Measurements from ENCODE around the gene ZNF362.

DNA sequence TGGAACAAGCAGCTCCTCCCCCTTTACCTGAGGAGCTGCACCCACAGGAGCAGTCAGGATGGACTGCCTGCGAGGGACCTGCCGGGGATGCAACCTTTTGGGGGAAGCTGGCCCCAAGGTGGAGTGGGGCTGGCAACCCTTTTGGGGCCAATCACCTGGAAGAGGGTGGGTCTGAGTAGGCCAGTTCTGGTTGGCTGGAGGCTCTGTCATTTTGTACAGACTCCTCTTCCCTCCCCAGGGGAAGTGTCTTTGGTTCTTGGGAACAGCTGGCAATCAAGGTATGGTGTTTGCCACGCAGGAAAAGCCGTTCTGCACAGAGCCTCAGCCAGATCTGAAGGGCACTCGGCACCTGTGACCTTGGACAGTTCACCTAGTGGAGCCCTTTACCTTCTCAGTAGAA is 64.9 kb downstream of the ZNF362 start:
- TF ChIP-seq, protein P1, sequence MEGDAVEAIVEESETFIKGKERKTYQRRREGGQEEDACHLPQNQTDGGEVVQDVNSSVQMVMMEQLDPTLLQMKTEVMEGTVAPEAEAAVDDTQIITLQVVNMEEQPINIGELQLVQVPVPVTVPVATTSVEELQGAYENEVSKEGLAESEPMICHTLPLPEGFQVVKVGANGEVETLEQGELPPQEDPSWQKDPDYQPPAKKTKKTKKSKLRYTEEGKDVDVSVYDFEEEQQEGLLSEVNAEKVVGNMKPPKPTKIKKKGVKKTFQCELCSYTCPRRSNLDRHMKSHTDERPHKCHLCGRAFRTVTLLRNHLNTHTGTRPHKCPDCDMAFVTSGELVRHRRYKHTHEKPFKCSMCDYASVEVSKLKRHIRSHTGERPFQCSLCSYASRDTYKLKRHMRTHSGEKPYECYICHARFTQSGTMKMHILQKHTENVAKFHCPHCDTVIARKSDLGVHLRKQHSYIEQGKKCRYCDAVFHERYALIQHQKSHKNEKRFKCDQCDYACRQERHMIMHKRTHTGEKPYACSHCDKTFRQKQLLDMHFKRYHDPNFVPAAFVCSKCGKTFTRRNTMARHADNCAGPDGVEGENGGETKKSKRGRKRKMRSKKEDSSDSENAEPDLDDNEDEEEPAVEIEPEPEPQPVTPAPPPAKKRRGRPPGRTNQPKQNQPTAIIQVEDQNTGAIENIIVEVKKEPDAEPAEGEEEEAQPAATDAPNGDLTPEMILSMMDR (tag by site-specific recombination; IDR thresholded peaks at IDR 0.05): no peak
- no peak for TF ChIP-seq SP2 (tag by site-specific recombination; IDR thresholded peaks at IDR 0.05)
- no peak for TF ChIP-seq KLF1 (tag by site-specific recombination; IDR thresholded peaks at IDR 0.05)
- no peak for TF ChIP-seq ZNF10 (tag by site-specific recombination; IDR thresholded peaks at IDR 0.05)
- TF ChIP-seq, protein P2, sequence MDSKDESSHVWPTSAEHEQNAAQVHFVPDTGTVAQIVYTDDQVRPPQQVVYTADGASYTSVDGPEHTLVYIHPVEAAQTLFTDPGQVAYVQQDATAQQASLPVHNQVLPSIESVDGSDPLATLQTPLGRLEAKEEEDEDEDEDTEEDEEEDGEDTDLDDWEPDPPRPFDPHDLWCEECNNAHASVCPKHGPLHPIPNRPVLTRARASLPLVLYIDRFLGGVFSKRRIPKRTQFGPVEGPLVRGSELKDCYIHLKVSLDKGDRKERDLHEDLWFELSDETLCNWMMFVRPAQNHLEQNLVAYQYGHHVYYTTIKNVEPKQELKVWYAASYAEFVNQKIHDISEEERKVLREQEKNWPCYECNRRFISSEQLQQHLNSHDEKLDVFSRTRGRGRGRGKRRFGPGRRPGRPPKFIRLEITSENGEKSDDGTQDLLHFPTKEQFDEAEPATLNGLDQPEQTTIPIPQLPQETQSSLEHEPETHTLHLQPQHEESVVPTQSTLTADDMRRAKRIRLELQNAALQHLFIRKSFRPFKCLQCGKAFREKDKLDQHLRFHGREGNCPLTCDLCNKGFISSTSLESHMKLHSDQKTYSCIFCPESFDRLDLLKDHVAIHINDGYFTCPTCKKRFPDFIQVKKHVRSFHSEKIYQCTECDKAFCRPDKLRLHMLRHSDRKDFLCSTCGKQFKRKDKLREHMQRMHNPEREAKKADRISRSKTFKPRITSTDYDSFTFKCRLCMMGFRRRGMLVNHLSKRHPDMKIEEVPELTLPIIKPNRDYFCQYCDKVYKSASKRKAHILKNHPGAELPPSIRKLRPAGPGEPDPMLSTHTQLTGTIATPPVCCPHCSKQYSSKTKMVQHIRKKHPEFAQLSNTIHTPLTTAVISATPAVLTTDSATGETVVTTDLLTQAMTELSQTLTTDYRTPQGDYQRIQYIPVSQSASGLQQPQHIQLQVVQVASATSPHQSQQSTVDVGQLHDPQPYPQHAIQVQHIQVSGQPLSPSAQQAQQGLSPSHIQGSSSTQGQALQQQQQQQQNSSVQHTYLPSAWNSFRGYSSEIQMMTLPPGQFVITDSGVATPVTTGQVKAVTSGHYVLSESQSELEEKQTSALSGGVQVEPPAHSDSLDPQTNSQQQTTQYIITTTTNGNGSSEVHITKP (tag by site-specific recombination; IDR thresholded peaks at IDR 0.05): no peak
- TF ChIP-seq, protein P3, sequence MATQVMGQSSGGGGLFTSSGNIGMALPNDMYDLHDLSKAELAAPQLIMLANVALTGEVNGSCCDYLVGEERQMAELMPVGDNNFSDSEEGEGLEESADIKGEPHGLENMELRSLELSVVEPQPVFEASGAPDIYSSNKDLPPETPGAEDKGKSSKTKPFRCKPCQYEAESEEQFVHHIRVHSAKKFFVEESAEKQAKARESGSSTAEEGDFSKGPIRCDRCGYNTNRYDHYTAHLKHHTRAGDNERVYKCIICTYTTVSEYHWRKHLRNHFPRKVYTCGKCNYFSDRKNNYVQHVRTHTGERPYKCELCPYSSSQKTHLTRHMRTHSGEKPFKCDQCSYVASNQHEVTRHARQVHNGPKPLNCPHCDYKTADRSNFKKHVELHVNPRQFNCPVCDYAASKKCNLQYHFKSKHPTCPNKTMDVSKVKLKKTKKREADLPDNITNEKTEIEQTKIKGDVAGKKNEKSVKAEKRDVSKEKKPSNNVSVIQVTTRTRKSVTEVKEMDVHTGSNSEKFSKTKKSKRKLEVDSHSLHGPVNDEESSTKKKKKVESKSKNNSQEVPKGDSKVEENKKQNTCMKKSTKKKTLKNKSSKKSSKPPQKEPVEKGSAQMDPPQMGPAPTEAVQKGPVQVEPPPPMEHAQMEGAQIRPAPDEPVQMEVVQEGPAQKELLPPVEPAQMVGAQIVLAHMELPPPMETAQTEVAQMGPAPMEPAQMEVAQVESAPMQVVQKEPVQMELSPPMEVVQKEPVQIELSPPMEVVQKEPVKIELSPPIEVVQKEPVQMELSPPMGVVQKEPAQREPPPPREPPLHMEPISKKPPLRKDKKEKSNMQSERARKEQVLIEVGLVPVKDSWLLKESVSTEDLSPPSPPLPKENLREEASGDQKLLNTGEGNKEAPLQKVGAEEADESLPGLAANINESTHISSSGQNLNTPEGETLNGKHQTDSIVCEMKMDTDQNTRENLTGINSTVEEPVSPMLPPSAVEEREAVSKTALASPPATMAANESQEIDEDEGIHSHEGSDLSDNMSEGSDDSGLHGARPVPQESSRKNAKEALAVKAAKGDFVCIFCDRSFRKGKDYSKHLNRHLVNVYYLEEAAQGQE (tag by site-specific recombination; IDR thresholded peaks at IDR 0.05): no peak
- TF ChIP-seq, protein P4, sequence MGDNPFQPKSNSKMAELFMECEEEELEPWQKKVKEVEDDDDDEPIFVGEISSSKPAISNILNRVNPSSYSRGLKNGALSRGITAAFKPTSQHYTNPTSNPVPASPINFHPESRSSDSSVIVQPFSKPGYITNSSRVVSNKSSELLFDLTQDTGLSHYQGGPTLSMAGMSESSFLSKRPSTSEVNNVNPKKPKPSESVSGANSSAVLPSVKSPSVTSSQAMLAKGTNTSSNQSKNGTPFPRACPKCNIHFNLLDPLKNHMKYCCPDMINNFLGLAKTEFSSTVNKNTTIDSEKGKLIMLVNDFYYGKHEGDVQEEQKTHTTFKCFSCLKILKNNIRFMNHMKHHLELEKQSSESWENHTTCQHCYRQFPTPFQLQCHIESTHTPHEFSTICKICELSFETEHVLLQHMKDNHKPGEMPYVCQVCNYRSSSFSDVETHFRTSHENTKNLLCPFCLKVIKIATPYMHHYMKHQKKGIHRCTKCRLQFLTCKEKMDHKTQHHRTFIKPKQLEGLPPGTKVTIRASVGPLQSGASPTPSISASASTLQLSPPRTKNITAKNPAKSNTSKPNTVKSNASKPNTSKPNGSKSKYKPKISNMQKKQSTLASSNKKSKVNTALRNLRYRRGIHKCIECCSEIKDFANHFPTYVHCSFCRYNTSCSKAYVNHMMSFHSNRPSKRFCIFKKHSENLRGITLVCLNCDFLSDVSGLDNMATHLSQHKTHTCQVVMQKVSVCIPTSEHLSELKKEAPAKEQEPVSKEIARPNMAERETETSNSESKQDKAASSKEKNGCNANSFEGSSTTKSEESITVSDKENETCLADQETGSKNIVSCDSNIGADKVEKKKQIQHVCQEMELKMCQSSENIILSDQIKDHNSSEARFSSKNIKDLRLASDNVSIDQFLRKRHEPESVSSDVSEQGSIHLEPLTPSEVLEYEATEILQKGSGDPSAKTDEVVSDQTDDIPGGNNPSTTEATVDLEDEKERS (tag by site-specific recombination; IDR thresholded peaks at IDR 0.05): no peak
- TF ChIP-seq, protein P5, sequence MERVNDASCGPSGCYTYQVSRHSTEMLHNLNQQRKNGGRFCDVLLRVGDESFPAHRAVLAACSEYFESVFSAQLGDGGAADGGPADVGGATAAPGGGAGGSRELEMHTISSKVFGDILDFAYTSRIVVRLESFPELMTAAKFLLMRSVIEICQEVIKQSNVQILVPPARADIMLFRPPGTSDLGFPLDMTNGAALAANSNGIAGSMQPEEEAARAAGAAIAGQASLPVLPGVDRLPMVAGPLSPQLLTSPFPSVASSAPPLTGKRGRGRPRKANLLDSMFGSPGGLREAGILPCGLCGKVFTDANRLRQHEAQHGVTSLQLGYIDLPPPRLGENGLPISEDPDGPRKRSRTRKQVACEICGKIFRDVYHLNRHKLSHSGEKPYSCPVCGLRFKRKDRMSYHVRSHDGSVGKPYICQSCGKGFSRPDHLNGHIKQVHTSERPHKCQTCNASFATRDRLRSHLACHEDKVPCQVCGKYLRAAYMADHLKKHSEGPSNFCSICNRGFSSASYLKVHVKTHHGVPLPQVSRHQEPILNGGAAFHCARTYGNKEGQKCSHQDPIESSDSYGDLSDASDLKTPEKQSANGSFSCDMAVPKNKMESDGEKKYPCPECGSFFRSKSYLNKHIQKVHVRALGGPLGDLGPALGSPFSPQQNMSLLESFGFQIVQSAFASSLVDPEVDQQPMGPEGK (tag by site-specific recombination; IDR thresholded peaks at IDR 0.05): no peak
- no peak for TF ChIP-seq ZNF157 (tag by site-specific recombination; IDR thresholded peaks at IDR 0.05)
- TF ChIP-seq ZNF341 (tag by site-specific recombination; IDR thresholded peaks at IDR 0.05; ENCODE audit: low read depth): no peak
- TF ChIP-seq HOXD13 (CRISPR knock-in tag; IDR thresholded peaks at IDR 0.05; ENCODE audit: borderline replicate concordance): no peak
- TF ChIP-seq, protein P6, sequence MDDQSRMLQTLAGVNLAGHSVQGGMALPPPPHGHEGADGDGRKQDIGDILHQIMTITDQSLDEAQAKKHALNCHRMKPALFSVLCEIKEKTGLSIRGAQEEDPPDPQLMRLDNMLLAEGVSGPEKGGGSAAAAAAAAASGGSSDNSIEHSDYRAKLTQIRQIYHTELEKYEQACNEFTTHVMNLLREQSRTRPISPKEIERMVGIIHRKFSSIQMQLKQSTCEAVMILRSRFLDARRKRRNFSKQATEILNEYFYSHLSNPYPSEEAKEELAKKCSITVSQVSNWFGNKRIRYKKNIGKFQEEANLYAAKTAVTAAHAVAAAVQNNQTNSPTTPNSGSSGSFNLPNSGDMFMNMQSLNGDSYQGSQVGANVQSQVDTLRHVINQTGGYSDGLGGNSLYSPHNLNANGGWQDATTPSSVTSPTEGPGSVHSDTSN (CRISPR knock-in tag; IDR thresholded peaks at IDR 0.05): no peak
- TF ChIP-seq ZNF777 (tag by site-specific recombination; IDR thresholded peaks at IDR 0.05; ENCODE audit: borderline replicate concordance): no peak
- no peak for TF ChIP-seq ZBTB1 (tag by site-specific recombination; IDR thresholded peaks at IDR 0.05)

Measured in HEK293 (cell line).